IPS-18a (cell line): ENCODE results near the gene CNIH2.
"Not testable (repeated sequence)": the region's sequence is repeated elsewhere in the genome, so short reads cannot be mapped to it uniquely, and the experiment has no call there.

Source experiments
- H3K27ac ChIP-seq: one replicate; pipeline ENCODE4 v1.5.1; 2013; ENCODE audit warnings: low read length
- H3K27me3 ChIP-seq: one replicate; pipeline ENCODE4 v1.6.1; 2013; ENCODE audit warnings: mild to moderate bottlenecking, low read length; ENCODE audit not compliant: control insufficient read depth, insufficient read depth
- H3K36me3 ChIP-seq: one replicate; pipeline ENCODE4 v1.6.1; 2013; ENCODE audit warnings: low read depth, low read length; ENCODE audit not compliant: control insufficient read depth
- H3K4me1 ChIP-seq: one replicate; pipeline ENCODE4 v1.6.1; 2013; ENCODE audit warnings: low read depth, low read length; ENCODE audit not compliant: control insufficient read depth
- H3K4me3 ChIP-seq: one replicate; pipeline ENCODE4 v1.5.1; 2013; ENCODE audit warnings: low read length
- H3K9ac ChIP-seq: one replicate; pipeline ENCODE4 v1.6.1; 2013; ENCODE audit warnings: mild to moderate bottlenecking, low read length, moderate library complexity
- H3K9me3 ChIP-seq: one replicate; pipeline ENCODE4 v1.6.1; 2013; ENCODE audit warnings: low read depth, low read length; ENCODE audit not compliant: control insufficient read depth

The CNIH2 gene

DNA sequence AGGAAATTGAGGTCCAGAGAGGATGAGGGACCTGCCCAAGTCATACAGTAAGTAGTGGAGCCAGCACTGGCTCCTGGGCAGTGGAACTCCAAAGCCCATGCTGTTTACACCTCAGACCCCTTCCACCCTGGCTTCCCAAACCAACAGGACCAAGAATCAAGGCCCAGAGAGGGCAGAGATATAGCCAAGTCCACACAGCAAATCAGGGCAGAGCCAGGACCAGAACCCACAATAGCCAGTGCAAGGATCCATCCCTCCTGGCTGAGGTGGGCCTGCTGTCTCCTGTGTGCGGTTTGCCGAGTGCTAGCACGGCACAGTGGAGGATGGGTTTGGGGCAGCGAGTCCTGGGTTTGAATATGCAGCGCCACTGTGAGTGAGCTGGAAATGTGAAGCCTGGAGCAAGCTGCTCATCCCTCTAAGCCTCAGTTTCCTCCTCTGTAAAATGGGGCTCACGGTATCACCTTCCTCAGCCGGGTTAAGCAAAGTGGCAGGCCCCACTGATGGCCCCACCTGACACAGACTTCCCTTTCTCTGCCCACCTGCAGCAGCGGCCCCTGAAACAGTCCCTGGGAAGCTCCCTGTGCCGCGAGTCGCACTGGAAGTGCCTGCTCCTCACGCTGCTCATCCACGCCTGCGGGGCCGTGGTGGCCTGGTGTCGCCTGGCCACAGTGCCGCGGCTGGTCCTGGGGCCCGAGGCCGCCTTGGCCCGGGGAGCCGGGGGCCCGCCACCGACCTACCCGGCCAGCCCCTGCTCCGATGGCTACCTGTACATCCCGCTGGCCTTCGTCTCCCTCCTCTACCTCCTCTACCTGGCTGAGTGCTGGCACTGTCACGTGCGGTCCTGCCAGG is 16.0 kb downstream of the CNIH2 start:
- Histone ChIP-seq H3K27me3 (peaks cover 34% of the 10 kb centered on the region), H3K4me3 (no peak overlapping the region), H3K9me3 (no peaks in the 10 kb centered on the region), H3K36me3 (no peaks in the 10 kb centered on the region), H3K4me1 (peaks cover 9% of the 10 kb centered on the region), H3K9ac (no peak overlapping the region), H3K27ac (no peak overlapping the region)

GRCh38 chr11:66294626-66295620 is 16.9 kb downstream of the CNIH2 start:
- Histone ChIP-seq H3K36me3 (no peaks in the 10 kb centered on the region), H3K4me1 (peaks cover 6% of the 10 kb centered on the region), H3K4me3 (no peak overlapping the region), H3K9me3 (no peaks in the 10 kb centered on the region), H3K9ac (no peak overlapping the region), H3K27me3 (peaks cover 32% of the 10 kb centered on the region), H3K27ac (no peak overlapping the region)

DNA sequence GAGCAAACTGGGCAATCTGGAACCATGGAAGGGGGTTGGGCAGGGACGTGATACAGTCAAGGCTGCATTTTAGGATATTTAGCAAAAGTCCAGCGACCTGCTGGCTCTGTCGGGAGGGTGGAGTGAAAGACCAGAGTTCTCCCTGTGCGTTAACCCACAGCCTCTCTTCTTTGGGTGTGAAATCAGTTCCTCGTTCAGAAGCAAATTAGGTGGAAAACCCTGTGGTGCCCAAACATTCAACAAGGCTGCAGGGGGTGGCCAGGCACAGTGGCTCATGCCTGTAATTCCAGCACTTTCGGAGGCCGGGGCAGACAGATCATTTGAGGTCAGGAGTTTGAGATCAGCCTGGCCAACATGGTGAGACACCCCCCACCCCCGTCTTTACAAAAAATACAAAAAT is 19.6 kb downstream of the CNIH2 start:
- peaks cover 8% of the 10 kb centered on the region for H3K27me3 ChIP-seq
- H3K36me3 ChIP-seq: no peaks in the 10 kb centered on the region
- H3K9me3 ChIP-seq: no peaks in the 10 kb centered on the region
- no peak overlapping the region for H3K4me3 ChIP-seq
- peaks cover 2% of the 10 kb centered on the region for H3K4me1 ChIP-seq
- no peak overlapping the region for H3K27ac ChIP-seq
- no peak overlapping the region for H3K9ac ChIP-seq

DNA sequence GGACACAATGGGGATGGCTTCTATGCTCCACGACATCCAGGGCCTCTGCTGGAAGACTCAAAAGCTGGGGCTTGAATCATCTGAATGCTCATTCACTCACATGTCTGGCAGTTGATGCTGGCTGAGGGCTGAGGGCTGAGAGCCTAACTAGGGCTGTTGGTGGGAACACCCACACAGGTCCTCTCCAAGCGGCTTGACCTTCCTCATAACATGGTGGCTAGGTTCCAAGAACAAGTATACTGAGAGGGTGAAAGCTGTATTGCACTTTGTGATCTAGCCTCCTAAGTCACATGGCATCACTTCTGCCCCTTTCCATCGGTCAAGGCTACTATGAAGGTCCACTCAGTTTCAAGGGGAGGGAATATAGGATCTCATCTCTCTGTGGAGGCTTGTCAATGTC is 21.2 kb downstream of the CNIH2 start:
- Histone ChIP-seq H3K9me3 (no peaks in the 10 kb centered on the region), H3K4me1 (peaks cover 2% of the 10 kb centered on the region), H3K27ac (no peak overlapping the region), H3K27me3 (no peaks in the 10 kb centered on the region), H3K4me3 (no peak overlapping the region), H3K36me3 (no peaks in the 10 kb centered on the region), H3K9ac (no peak overlapping the region)

GRCh38 chr11:66302656-66303055 is 24.7 kb downstream of the CNIH2 start:
- Histone ChIP-seq H3K9me3 (no peaks in the 10 kb centered on the region), H3K4me3 (no peak overlapping the region), H3K9ac (no peak overlapping the region), H3K27me3 (no peaks in the 10 kb centered on the region), H3K36me3 (no peaks in the 10 kb centered on the region), H3K4me1 (no peaks in the 10 kb centered on the region), H3K27ac (no peak overlapping the region)

DNA sequence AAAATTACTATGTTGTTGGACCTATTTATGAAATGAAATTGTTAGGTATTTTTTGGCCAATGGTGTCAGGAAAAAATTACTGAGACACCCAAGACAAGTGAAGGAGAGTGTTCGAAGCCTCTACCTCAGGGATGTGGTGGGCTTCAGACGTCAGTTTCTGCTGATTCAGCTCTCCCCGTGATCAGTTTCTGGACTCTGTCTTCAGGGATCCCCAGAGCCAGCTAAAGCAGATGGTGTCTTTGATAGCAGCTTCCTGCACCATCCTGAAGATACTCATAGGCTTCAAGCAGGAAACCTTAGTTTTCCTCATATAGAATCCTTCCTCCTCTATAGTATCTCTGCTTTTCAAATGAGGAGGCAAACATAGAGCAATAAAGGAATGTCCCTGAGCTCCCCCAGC is 31.5 kb downstream of the CNIH2 start:
- Histone ChIP-seq H3K9me3 (no peaks in the 10 kb centered on the region), H3K36me3 (no peaks in the 10 kb centered on the region), H3K4me1 (peaks cover 6% of the 10 kb centered on the region), H3K4me3 (no peak overlapping the region), H3K9ac (no peak overlapping the region), H3K27me3 (no peaks in the 10 kb centered on the region), H3K27ac (no peak overlapping the region)

- no peaks in the 10 kb centered on the region for H3K36me3 ChIP-seq
- H3K27me3 ChIP-seq: no peaks in the 10 kb centered on the region
- H3K27ac ChIP-seq: no peak overlapping the region
- H3K4me3 ChIP-seq: no peak overlapping the region
- H3K4me1 ChIP-seq: peaks cover 6% of the 10 kb centered on the region
- no peak overlapping the region for H3K9ac ChIP-seq
- H3K9me3 ChIP-seq: no peaks in the 10 kb centered on the region
These were observed 32.3 kb downstream of the CNIH2 start for GRCh38 chr11:66310324-66310723.

DNA sequence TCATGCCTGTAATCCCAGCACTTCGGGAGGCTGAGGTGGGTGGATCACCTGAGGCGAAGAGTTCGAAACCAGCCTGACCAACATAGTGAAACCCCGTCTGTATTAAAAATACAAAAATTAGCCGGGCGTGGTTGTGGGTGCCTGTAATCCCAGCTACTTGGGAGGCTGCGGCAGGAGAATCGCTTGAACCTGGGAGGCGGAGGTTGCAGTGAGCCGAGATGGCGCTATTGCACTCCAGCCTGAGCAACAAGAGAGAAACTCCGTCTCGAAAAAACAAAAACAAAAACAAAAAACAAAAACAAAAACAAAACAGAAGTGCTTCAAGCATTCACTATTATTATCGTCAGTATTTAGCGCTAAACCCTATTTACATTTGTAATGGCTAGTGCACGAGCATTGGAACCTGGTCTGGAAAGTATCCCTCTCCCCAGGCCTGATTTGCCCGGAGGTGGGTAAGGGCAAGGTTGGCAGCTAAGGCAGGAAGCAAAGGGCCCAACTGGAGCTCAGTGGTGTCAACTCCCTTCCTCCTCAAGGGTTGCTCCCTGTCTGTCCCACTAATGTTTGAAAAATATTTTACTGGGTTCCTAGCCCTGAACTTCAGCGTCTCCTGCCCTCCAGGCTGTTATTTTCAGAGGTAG is 32.9 kb downstream of the CNIH2 start:
- not testable (repeated sequence) for H3K9ac ChIP-seq, H3K27ac ChIP-seq, H3K4me1 ChIP-seq, H3K36me3 ChIP-seq, H3K4me3 ChIP-seq, H3K9me3 ChIP-seq, H3K27me3 ChIP-seq

DNA sequence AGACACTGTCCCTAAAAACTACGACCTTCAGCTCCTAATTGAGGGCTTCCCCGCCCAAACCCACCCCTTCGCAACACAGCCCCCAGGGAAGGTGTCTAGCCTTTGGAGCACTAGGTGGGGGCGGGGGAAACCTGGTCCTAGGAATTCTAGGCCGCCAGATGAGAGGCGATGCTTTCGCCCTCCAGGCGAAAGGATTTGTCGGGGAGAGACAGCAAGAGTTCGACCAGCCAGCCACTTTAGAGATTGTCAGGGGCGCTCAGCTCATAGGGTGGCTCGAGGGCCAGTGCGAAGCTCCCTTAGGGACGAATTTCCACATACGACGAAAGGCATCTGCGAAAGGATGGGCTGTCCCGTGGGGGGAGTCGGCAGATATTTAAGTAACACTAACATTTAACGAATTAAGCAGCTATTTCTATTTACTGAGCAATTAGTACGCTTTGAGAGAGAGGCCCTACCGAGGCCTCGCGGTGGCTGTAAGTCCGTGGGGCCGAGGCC is 33.5 kb downstream of the CNIH2 start:
- Histone ChIP-seq H3K9ac (peak overlapping the region; percentile 49), H3K9me3 (no peaks in the 10 kb centered on the region), H3K36me3 (no peaks in the 10 kb centered on the region), H3K4me1 (peaks cover 6% of the 10 kb centered on the region), H3K4me3 (peak overlapping the region; percentile 69), H3K27ac (no peak overlapping the region), H3K27me3 (no peaks in the 10 kb centered on the region)

DNA sequence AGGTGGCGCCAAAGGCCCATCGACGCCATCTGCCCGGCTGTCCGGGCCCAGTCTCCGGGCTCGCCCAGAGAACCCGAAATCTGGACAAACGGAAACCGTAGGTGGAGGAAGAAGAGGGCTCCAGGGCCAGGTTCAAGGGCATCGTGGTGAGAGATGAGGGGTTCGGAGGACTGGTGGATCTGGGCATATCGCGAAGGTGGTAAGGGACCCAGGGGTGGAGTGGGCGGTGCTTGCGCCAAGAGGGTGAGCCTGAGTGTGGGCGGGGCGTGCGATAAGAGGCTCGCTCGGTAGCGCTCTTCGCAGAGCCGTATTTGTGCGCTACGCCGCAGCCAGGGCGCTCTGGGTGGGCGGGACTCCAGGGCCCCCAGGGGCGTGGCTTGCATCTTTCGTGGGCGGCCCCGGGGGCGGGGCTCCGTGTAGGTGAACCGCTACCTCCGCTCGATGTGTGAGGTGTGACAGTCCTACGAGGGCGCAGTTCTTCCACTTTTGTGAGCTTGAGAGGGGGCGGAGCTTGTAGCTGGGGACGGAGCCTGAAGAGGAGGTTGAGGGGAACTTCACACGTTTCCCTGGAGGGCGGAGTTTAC is 34.1 kb downstream of the CNIH2 start:
- H3K36me3 ChIP-seq: no peaks in the 10 kb centered on the region
- H3K4me1 ChIP-seq: peaks cover 6% of the 10 kb centered on the region
- H3K27ac ChIP-seq: no peak overlapping the region
- no peaks in the 10 kb centered on the region for H3K27me3 ChIP-seq
- no peaks in the 10 kb centered on the region for H3K9me3 ChIP-seq
- peak overlapping the region; percentile 49 for H3K9ac ChIP-seq
- H3K4me3 ChIP-seq: peak overlapping the region; percentile 69
